Kidney (tissue), 14 donors: ENCODE results near the gene PXDN. TPM values are rescaled to one million over a fixed set of nuclear protein-coding genes. Genes with fewer than 3 reads are reported as not detected.

Experiments used
- DNase-seq, 5 donors: peaks; one replicate each; pipeline ENCODE4 v3.0.0-alpha.2; 2013 to 2020
- FAIRE-seq: peaks from 2 replicates; lab custom pipeline; 2012; peaks lifted over from hg19 to GRCh38; lab: Jason Lieb, UNC
- H3K27ac ChIP-seq, 2 donors: one replicate each; pipeline ENCODE4 v1.7.0; 2013; ENCODE audit warnings: low read depth in 2 of 2, low read length in 2 of 2, inconsistent platforms in 1 of 2
- H3K27me3 ChIP-seq: one replicate; pipeline ENCODE4 v1.7.1; 2013; ENCODE audit warnings: low read length, inconsistent platforms; ENCODE audit not compliant: control insufficient read depth, insufficient read depth
- H3K36me3 ChIP-seq, 3 donors: one replicate each; pipeline versions ENCODE4 v1.7.0 to v1.7.1; 2013; ENCODE audit warnings: low read length in 3 of 3, control low read depth in 1 of 3, inconsistent platforms in 1 of 3; ENCODE audit not compliant: insufficient read depth in 3 of 3, control insufficient read depth in 2 of 3
- H3K4me1 ChIP-seq, 3 donors: one replicate each; pipeline versions ENCODE4 v1.7.0 to v1.7.1; 2013; ENCODE audit warnings: low read length in 3 of 3, inconsistent platforms in 1 of 3, low read depth in 1 of 3; ENCODE audit not compliant: control insufficient read depth in 2 of 3, insufficient read depth in 2 of 3
- H3K4me3 ChIP-seq, 3 donors: one replicate each; pipeline versions ENCODE4 v1.7.0 to v1.8.1; 2013; ENCODE audit warnings: low read length in 3 of 3, control low read depth in 1 of 3, inconsistent platforms in 1 of 3
- H3K9ac ChIP-seq, 3 donors: one replicate each; pipeline versions ENCODE4 v1.7.0 to v1.7.1; 2013; ENCODE audit warnings: low read length in 3 of 3, control low read depth in 1 of 3, inconsistent platforms in 1 of 3
- H3K9me3 ChIP-seq, 3 donors: one replicate each; pipeline versions ENCODE4 v1.7.0 to v1.7.1; 2013; ENCODE audit warnings: low read length in 3 of 3, control low read depth in 1 of 3, inconsistent platforms in 1 of 3; ENCODE audit not compliant: control insufficient read depth in 2 of 3, insufficient read depth in 1 of 3
- CTCF ChIP-seq: IDR thresholded peaks from 3 replicates; pipeline ENCODE4 v1.5.1; 2012; ENCODE audit warnings: mild to moderate bottlenecking, moderate library complexity, borderline replicate concordance; ENCODE audit not compliant: insufficient read depth; ENCODE audit errors: extremely low read depth
- intact Hi-C: fragments of 100-400 bp; cut with DNase I; formaldehyde crosslinking; loops from one replicate; pipeline ENCODE4 v1.11.1; 2022
- polyA plus RNA-seq: library from polyadenylated mRNA; stranded (reverse); fragments of 350-450 nt; fragmentation: Illumina TruSeq; extraction: RNeasy Lipid Tissue Mini Kit (QIAGEN cat#74804); gene quantifications from one replicate; pipeline ENCODE4 v1.2.3, GENCODE V29; 2014; ENCODE audit warnings: low read depth, low replicate concordance; ENCODE audit not compliant: insufficient read depth
- total RNA-seq: library from RNA; stranded (reverse); fragmentation: NEBNext Ultra II Directional; extraction: Animal tissue kit (Norgen Biotek cat#: 25700); gene quantifications from one replicate; pipeline ENCODE4 v1.2.1, GENCODE V29; 2021
- donor health status: control.
- donor health status: control.
- donor health status: control.
- donor health status: control.
- donor health status: control.
- donor health status: DM: yes; HTN: yes; CAD: no.
- donor health status: Normal renal cell carcinoma (clear cell type).

Gene PXDN
- total and polyA plus RNA-seq, 2 donors from 2014 or later: 4.7 to 42.3 TPM

GRCh38 chr2:1655461-1655860, 88.9 kb downstream of the PXDN start:
- peaks cover 0 to 6% (median 0%) of the 10 kb centered on the region in 3 donors for H3K4me1 ChIP-seq
- no peak for TF ChIP-seq CTCF
- DNase-seq (peak in 1 of 5 donors; percentile 13), FAIRE-seq (no peak)
- intact Hi-C loops: no loop called here
- no peak overlapping the region for H3K9ac ChIP-seq
- peak overlapping the region in 1 of 3 donors; percentile 30 for H3K4me3 ChIP-seq
- peaks cover 0 to 2% (median 0%) of the 10 kb centered on the region in 3 donors for H3K9me3 ChIP-seq
- H3K27ac ChIP-seq: no peak overlapping the region
- H3K36me3 ChIP-seq: peaks cover 0 to 7% (median 3%) of the 10 kb centered on the region in 3 donors
- no peaks in the 10 kb centered on the region for H3K27me3 ChIP-seq

- Histone ChIP-seq H3K9ac (no peak overlapping the region), H3K9me3 (peaks cover 0 to 2% (median 0%) of the 10 kb centered on the region in 3 donors), H3K4me1 (peaks cover 0 to 6% (median 0%) of the 10 kb centered on the region in 3 donors), H3K27ac (peak overlapping the region in 1 of 2 donors; percentile 71), H3K4me3 (peak overlapping the region in 1 of 3 donors; percentile 30), H3K27me3 (no peaks in the 10 kb centered on the region), H3K36me3 (peaks cover 0 to 5% (median 0%) of the 10 kb centered on the region in 3 donors)
- intact Hi-C loops: no loop called here
- DNase-seq (peak in 1 of 5 donors; percentile 9), FAIRE-seq (no peak)
- no peak for TF ChIP-seq CTCF
Measured at GRCh38 chr2:1654696-1655374, 89.5 kb downstream of the PXDN start.

GRCh38 chr2:1653956-1654695, 90.2 kb downstream of the PXDN start:
- intact Hi-C loops: no loop called here
- Histone ChIP-seq H3K9me3 (peaks cover 0 to 2% (median 0%) of the 10 kb centered on the region in 3 donors), H3K27ac (peak overlapping the region; percentile 5 to 71), H3K4me1 (peaks cover 0 to 6% (median 0%) of the 10 kb centered on the region in 3 donors), H3K4me3 (no peak overlapping the region), H3K9ac (no peak overlapping the region), H3K36me3 (peaks cover 0 to 5% (median 0%) of the 10 kb centered on the region in 3 donors), H3K27me3 (no peaks in the 10 kb centered on the region)
- TF ChIP-seq CTCF: no peak
- peak; percentile 52 for FAIRE-seq
- DNase-seq: no peak
